ENCODE data around the gene HTR7.

- TF ChIP-seq CTCF (IDR thresholded peaks at IDR 0.05): no peak
- TF ChIP-seq POLR2A (IDR thresholded peaks at IDR 0.05; ENCODE audit: low read depth): no peak
- TF ChIP-seq EP300 (IDR thresholded peaks at IDR 0.05): no peak
Measured at GRCh38 chr10:90804354-90804753, 53.5 kb downstream of the HTR7 start.
